Activated CD4-positive, alpha-beta T cell treated with anti-CD3 and anti-CD28 coated beads for 4 hours (primary cell): ENCODE measurements around the gene CHMP4B.
"Not testable (repeated sequence)": the region's sequence is repeated elsewhere in the genome, so short reads cannot be mapped to it uniquely, and the experiment has no call there.

Source experiments
- DNase-seq, 2 donors: peaks; one replicate each; pipeline ENCODE4 v3.0.0-alpha.2; 2020

Gene CHMP4B

DNA sequence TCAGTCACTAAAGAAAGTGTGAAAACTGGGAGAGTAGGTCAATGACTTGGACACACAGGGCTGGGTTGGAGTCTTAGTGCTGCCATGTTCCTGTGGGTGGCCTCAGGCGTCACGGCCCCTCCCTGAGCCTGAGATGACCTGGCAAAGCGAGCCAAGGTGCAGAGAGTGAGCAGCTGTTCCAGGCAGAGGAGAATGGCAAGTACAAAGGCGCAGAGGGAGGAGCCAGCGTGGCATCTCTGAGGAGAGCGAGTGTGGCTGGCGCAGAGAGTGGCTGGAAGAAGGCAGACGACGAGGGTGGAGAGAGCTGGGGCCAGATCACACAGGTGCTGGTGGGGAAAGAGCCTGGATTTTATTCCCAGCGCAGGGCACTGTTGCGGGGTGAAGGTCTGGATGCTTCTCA, 20.6 kb upstream of the CHMP4B start:
- DNase-seq = no peak

DNA sequence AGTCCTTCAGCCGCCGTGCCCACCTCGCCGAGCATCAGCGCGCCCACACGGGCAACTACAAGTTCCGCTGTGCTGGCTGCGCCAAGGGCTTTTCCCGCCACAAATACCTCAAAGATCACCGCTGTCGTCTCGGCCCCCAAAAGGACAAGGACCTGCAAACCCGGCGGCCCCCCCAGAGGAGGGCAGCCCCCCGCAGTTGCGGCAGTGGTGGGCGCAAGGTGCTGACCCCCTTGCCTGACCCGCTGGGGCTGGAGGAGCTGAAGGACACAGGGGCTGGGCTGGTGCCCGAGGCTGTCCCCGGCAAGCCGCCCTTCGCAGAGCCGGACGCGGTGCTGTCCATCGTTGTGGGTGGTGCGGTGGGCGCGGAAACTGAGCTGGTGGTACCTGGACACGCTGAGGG, 20.1 kb upstream of the CHMP4B start:
- DNase-seq = no peak

DNA sequence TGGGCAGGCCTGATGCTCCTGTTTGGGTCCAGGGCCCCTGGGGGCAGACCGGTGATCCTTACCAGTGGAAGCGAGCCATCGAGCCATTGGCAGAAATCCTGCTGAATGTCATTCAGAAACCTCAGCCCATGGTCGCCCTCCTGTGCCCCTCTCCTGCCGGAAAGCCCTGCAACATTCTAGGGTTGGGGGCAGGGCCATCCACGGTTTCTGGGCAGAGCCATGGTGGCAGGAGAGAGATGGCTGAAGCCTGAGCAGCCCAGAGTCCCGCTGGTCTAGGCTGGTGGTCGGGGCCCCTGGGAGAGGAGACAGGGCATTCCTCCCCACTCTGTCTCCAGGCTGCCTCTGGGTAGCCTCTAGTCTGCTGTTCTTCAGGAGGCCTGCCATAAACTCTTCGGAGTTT, 19.6 kb upstream of the CHMP4B start:
- no peak for DNase-seq

DNA sequence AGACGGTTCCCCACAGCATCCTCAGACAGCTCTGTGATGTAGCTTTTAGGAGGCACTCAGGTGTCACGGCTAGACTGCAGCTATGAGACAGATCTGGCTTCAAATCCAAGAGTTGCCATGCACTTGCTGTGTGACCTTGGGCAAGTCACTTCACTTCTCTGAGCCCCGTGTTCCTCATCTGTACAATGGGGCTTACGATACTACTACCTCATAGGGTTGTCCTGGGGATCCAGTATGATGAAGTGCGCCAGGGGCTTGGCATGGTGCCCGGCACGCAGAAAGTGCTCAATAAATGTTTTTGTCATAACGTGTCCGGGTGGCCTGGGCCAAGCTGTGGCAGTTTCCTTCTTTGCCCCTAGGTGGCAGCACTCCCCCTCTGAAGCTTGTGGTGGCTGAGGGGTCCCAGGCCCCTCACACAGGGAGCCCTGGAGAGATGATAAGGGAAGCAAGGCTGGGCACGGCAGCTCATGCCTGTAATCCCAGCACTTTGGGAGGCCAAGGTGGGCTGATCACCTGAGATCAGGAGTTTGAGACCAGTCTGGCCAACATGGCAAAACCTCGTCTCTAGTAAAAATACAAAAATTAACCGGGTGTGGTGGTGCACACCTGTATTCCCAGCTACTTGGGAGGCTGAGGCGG, 19.1 kb upstream of the CHMP4B start:
- peak; percentile 24 to 57 for DNase-seq

DNA sequence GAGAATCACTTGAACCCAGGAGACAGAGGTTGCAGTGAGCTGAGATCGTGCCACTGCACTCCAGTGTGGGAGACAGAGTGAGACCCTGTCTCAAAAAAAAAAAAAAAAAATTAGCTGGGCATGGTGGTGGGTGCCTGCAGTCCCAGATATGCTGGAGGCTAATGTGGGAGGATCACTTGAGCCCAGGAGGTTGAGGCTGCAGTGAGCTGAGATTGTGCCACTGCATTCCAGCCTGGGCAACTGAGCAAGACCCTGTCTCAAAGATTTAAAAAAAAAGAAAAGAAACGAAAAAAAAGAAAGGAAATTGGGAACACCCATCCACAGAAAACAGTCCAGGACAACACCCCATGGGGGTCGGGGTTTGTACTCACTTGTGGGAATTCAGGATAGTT, 18.6 kb upstream of the CHMP4B start:
- not testable (repeated sequence) for DNase-seq

DNA sequence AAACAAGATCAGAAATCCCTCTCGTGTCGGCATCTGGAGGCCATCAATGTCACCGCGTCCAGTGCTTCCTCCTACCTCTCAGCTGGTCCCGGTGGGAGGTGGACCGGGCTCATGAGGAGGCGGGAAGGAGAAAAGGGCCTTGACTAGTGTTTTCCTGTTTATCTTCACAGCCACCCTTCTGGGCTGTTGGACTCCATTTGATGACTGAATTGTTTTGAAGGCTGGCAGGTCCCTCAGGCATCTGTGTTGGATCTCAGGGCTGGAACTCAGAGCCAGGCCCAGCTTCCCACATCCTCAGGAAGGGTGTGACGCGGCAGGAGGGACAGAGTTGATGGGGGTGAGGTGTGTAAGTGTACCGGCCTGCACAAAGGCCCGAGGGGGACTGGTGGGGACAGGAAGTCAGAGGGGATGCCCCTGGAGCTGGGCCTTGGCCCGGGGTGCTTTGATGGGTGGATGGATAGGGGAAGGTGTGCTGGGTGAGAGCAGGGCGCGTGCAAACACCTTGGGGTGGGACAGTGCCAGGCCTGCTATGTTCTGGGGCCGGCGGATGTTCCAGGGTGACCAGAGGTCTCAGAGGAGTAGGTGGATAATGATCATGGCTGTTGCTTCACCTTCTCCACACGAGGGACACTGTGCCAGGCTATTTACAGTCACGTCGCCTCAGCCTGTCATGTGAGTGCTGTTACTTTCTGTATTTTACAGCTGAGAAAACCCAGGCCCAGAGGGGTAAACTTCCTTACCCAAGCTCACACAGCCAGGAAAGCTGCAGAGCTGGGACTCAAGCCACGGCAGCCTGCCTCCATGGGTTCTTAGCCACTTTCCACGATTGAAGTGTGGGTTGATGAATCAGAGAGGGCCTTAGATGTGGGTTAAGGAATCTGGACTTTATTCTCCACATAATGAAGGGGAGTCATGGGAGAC, 17.9 kb upstream of the CHMP4B start:
- no peak for DNase-seq

DNA sequence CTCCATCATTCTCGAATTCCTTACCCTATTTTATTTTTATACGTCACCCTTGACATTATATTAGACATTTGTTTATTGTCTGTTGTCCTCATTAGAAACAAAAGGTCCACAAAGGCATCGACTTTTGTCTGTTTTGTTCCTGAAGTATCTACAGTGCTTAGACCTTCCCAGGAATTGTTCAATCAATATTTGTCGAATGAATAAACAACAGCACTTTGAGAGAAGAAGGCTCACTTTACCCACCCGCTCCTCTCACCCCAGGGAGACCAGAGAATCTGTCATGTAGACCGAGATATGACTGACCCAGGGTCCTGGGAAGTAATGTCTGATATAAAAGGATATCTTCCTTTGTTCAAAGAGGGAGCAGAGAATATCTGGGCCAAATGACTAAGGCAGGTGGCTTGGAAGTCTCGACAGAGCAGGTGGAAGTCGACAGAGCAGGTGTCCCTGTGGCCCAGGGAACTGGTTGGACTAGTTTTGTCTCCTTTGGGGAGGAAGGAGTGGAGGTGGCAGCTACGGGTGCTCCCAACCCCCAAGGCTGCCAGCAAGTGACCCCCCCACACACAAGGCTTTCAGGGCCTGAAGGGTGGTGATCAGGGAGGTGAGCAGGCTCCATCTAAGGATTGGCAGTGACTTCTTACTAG, 14.8 kb upstream of the CHMP4B start:
- no peak for DNase-seq

DNA sequence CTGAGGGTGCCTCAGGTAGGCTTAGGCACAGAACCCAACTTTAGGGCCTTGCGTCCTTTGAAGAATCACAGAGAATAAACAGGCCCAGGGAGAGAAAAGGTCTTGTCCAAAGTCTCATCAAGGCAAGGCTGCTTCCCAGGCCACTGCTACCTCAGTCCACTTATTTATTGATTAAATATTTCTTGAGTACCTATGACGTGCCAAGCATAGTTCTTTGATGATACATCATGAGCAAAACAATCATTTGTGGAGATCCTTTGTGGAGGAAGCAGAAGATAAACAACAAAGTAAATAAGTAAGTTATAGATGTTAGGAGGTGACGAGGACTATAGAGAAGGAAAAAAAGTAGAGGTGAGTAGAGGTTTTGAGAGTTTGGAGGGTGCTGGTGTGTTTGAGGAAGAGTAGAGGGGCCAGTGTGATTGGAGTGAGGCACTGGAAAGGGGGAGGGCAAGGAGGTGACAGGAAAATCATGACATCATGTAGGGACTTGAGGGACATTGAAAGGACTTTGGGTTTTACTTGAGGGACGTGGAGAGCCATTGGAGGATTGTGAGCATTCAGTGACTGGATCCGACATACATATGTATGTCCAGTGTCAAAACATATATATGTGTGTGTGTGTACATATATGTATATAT, 14.1 kb upstream of the CHMP4B start:
- DNase-seq = no peak

DNA sequence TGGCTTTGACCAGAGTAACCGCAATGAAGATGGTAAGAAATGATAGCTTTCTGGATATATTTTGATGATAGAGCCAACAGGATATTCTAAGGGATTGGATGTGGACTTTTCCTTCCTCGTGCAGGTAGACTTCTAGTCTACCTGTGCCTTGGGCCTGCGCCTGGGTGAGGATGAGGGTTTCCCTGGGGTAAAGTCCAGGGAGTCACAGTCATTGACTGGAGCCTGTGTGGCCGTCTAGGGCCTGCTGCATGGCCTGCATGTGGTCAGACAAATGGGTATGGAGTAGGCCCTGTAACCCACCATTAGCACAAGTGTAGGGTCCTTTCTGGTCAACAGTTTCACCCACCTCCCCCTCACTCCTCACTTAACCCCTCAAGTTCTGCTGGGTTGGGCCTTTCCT, 12.7 kb upstream of the CHMP4B start:
- no peak for DNase-seq

DNA sequence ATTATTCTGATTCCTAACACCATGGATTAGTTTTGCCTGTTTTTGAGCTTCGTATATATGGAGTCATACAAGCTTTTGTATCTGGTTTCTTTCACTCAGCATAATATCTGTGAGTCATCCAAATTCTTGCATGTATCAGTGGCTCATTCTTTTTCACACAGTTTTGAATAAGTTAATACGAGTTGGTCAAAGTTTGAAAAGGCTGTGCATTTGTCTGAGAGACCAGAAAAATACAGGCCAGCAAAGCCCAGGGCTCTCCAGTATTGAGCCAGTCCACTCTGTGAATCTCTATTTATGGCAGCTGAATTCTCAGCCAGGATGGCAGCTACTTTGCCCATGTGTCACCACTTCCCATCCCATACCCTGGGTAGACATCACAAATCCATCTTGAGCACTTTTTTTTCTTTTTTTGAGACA, 7.2 kb upstream of the CHMP4B start:
- DNase-seq = no peak

DNA sequence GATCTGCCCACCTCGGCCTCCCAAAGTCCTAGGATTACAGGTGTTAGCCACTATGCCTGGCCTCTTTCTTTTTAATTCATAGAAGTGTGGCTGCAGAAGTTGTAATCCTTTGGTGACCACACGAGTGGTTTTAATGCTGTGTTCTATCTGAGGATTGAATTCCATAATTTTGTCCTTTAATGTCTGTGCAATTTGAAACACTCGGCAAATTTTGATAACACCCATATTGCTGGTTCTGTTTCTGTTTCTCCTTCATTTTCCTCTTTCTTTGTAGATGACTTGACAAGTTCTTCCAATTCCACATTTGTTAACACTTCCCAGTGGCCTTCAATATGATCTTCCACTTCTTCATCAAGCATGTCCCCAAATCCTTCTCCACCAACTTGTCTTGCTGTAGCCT, 2.8 kb upstream of the CHMP4B start:
- no peak for DNase-seq

DNA sequence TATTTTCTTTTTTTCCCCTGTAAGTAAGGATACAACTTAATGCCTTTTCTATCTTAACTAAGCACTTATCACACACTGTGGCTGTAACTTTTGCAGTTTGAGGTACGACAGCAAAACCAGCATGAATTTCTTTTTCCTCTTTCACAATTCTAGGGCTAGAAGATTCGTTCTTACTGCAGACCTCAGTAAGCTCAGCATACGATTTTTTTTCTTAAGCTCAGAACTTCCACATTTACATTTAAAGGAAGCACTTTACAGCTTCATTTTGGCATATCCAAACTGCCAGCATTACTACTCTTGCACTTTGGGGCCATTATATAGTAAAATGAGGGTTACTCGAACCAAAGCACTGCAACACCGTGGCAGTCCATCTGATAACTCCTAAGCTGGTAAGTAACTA, 889 bp upstream of the CHMP4B start:
- no peak for DNase-seq

DNA sequence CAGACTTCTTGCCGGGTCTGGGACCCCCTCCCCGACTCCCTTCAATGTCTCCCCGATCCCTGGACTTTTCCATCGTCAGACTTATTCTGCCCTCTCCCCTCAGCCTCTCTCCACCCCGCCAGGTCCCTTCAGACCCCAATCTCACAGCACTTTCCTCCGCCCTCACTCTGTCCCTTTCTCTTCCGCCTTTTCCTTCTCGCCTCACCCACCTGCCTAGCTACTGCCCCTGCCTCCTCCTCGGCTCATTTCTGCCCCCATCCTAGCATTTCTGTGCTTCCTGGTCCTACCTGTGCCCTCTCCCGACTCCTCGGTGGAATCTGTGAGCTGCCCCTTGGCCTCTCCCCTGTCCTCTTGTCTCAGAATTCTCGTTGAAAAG, 616 bp downstream of the CHMP4B start:
- peak in 1 of 2 donors; percentile 5 for DNase-seq

DNA sequence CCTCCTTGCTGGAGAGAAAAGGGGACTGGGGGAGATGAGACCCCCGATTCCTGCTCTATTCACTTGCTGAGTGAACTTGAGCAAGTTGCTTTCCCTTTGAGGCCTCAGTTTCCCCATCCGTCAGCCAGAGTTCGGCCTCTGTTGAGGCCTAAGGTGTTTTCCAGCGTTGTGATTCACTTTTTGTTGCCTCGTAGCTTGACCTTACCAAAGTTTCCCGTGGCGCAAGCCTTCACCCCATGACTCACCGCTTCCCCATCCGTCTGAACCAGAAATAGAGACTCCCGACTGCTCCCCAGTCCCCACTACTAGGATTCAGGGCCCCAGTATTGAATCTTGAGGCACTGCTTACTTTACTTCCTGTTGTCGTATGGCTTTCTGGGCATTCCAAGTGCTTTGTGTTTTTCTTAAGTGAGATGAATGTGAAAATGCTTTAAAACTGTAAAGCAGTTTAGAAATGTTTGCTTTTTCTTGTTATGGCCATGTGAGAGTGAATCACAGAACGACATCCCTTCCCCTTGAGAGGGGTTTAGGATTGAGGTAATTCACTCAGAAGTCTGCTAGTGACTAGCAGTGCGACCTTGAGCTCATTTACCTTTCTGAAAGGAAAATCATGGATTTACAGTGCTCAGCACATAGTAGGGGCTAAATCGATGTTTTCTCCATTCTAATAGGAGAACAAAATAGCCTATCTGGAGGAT, 1.2 kb downstream of the CHMP4B start:
- DNase-seq = peak; percentile 33 to 36

DNA sequence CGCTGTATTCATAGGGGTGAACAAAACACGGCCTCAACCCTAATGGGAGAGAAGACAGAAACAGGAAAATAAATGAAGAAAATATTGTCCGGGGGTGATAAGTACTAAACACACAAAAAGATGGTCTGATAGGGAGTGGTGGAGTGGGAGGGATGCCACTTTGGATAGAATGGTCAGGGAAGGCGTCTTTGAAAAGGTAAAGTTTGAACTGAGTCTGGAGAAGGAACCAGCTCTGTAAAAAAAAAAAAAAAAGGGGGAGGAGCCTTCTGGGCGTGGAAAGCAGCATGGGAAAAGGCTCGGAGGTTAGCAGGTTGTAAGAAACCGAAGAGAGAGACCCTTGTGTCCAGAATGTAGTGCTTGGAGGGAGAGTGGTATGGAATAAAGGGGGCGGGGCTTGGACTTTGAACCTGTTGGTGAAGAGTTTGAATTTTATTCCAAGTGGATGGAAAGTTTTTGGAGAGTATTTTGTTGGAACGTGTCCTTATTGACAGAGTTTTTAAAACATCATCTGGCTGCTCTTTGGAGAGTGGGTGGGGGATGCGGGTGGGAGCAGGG, 1.8 kb downstream of the CHMP4B start:
- DNase-seq = no peak

DNA sequence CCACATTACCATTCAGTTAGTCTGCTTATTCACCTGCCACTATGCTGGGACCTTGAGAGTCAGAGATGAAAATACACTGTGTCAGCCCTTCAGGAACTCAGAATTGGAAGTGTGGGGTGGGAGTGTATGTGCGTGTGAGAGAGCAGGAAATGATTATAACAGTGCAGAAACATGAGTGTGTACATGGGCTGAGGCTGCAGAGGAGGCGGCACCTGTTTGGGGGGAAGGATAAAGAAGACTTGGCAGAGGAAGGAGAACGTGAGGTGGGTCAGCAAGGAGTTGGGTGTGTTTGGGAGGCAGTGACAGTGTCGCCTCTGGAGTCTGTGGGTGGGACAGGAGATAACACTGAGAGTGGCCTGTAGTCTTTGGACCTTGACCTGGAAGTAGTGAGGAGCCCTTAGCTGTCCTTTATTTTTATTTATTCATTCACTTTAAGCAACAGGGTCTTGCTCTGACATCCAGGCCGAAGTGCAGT, 3.1 kb downstream of the CHMP4B start:
- no peak for DNase-seq

DNA sequence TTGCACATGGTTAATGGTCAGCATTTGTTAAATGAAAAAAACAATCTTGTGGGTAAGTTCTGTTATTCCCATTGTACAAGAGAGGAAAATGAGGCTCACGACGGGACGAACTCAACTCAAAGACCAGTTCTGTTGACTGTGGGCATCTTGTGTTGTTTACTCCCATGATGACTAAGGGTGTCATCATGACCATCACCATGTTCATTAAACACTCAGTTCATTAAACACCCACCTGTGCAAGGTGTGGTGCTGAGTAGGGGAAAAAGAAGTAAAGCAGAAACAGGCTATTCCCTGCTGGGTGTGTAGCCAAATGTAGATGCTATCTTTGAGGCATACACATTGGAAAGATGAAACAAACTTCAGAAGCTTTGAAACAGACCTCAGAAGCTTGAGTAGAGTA, 4.5 kb downstream of the CHMP4B start:
- no peak for DNase-seq

DNA sequence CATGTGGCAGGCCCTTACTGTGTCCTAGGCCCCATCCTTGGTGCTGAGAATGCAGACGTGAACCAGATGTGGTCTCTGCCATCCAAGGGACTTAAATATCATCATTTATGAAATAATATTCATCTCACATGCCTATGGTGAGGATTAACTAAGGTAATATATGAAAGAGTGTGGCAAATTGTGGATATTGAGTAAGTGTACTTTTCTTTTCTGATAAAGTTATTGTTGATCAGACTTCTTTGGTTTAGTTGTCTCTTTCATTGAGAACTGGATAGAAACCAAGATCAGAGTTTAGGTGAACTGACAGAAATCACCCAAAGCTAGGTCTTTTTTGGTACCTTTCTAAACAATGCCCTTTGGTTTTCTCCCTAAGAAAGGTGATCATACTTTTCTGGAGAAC, 5.0 kb downstream of the CHMP4B start:
- DNase-seq = no peak

DNA sequence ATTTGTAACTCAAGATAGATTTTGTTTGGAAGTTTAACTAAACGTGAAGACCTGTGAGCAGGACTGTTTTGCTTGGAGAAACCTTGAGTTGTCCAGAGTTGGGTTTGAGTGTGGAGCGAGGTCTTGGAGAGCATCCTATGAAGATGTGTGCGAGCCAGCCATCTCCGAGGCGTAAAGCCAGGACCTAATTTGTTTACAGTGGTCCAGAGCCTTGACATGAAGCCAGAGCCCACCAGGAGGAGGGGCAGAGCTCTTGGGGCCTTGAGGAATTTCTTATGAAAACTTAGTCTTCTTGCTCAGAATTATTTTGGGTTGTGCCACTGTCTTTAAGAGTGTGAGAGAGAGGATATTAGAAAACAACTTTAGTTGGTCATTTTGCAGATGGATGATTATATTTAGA, 6.3 kb downstream of the CHMP4B start:
- no peak for DNase-seq

DNA sequence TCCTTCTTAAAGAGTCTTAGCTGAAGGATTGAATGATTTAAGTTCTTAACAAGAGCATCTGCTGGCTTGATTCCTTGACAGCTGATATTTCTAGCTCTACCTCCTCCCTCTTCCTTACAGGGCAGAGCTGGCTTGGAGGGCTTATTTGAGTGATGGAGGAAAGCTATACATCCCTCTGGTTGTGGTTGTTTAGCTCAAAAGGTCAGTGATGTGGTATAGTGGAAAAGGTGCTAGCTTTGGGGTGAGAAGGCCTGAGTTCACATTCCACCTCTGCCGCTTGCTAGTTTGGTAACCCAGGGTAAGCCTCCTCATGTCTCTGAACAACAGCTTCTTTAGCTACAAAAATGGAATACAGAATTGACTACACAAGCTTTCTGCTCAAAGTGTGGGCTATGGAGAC, 8.3 kb downstream of the CHMP4B start:
- no peak for DNase-seq

DNA sequence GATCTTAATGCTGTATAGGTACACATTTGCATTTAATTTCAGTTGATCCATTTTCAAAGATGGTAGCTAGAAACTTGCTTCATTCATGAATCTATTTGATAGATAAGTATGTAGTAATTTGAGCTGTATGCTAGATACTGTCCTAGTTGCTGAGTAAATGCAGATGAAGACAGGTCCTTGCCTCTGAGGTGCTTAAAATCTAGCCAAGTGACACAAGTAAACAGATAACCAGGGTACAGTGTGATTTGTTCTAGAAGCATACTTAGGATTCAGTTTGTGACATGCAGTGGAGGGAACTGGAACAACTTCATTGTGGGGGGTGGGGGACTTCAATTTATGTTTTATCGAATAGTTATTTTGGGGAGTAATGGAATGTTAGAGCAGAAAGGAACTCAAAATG, 9.2 kb downstream of the CHMP4B start:
- no peak for DNase-seq

DNA sequence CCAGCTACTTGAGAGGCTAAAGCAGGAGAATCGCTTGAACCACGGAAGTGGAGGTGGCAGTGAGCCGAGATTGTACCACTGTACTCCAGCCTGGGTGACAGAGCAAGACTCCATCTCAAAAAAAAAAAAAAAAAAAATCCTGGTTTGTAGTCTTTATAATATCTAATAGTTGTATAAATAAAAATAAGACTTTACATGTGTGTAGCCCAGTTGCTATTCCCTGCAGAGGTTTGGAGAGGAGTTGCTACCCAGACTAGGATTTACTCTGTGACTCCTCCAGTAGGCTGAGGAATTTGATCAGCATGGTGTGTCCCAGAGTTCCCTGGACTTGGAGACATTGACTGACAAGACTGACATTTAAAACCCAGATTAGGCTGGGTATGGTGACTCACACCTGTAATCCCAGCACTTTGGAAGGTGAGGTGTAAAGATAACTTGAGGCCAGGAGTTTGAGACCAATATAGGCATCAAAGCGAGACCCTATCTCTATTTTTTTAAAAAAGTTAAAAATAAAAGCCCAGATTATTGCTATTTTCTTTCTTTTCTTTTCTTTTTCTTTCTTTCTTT, 10.2 kb downstream of the CHMP4B start:
- DNase-seq = no peak
